MCF 10A (cell line): ENCODE measurements around the gene TEX2. TPM values are rescaled to one million over a fixed set of nuclear protein-coding genes. Genes with fewer than 3 reads are reported as not detected.

Source experiments
- BruUV-seq: library from RNA; stranded (reverse); fragments of 400-500 nt; replicated peaks from 2 replicates; lab custom pipeline; 2021; lab: Mats Ljungman, UMichigan
- CTCF ChIA-PET: fragments of 300-600 bp; sonication (Branson Sonifier 250); formaldehyde crosslinking; extraction: SDS; loops from one replicate; lab custom pipeline; 2021; ENCODE audit warnings: antibody characterized with exemption, inconsistent platforms; lab: Yijun Ruan, JAX
- POLR2A ChIA-PET: fragments of 300-600, 350-650 bp; sonication (Branson Sonifier 250); formaldehyde crosslinking; extraction: SDS; loops from one replicate; lab custom pipeline; 2020; ENCODE audit warnings: antibody characterized with exemption, inconsistent platforms; lab: Yijun Ruan, JAX
- DNase-seq: peaks from one replicate; pipeline ENCODE4 v3.0.0-alpha.2; 2018; ENCODE audit not compliant: unreplicated experiment
- H3K27ac Mint-ChIP-seq: one replicate; pipeline ENCODE4 v1.8.0; 2022; ENCODE audit warnings: mild to moderate bottlenecking, low read depth, mixed read lengths; ENCODE audit not compliant: unreplicated experiment
- H3K27me3 Mint-ChIP-seq: one replicate; pipeline ENCODE4 v1.8.0; 2022; ENCODE audit warnings: mixed read lengths; ENCODE audit not compliant: insufficient read depth, unreplicated experiment
- H3K36me3 Mint-ChIP-seq: one replicate; pipeline ENCODE4 v1.8.0; 2022; ENCODE audit warnings: mild to moderate bottlenecking, moderate library complexity, mixed read lengths; ENCODE audit not compliant: insufficient read depth, unreplicated experiment
- H3K4me1 Mint-ChIP-seq: one replicate; pipeline ENCODE4 v1.8.0; 2022; ENCODE audit warnings: mixed read lengths; ENCODE audit not compliant: insufficient read depth, unreplicated experiment
- H3K4me3 Mint-ChIP-seq: one replicate; pipeline ENCODE4 v1.8.0; 2022; ENCODE audit warnings: mild to moderate bottlenecking, moderate library complexity, mixed read lengths; ENCODE audit not compliant: unreplicated experiment
- H3K9me3 Mint-ChIP-seq: one replicate; pipeline ENCODE4 v1.8.0; 2022; ENCODE audit warnings: mixed read lengths; ENCODE audit not compliant: unreplicated experiment
- intact Hi-C: fragments of 100-400 bp; cut with micrococcal nuclease; formaldehyde crosslinking; loops from 2 replicates; pipeline ENCODE4 v1.14.1; 2022
- total RNA-seq: library from RNA; stranded (reverse); gene quantifications from 2 replicates; pipeline ENCODE4 v1.2.3, GENCODE V29; 2022
- TF ChIP-seq, protein P1 (sequence below): fragments of 200-600 bp; IDR thresholded peaks from one replicate; pipeline ENCODE4 v1.8.0; 2022; ENCODE audit warnings: antibody characterized with exemption, mild to moderate bottlenecking; ENCODE audit not compliant: unreplicated experiment

TEX2 gene
- total RNA-seq, 1 experiment from 2014 or later, result 42.2 TPM

DNA sequence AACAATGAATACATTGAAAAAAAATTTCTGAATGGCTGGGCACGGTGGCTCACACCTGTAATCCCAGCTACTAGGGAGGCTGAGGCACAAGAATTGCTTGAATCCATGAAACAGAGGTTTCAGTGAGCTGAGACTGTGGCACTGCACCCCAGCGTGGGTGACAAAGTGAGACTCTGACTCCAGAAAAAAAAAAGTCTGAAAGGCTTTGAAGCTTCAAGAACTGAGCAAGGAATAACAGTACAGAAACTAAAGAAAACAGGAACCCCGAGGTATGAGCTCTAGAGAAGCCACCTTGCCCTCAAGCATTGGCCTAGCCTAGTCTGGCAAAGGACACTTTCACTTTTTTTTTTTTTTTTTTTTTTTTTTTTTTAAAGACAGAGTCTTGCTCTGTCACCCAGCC lies 45.0 kb downstream of the TEX2 start:
- no TSS peak for BruUV-seq
- TF ChIP-seq, protein P1, sequence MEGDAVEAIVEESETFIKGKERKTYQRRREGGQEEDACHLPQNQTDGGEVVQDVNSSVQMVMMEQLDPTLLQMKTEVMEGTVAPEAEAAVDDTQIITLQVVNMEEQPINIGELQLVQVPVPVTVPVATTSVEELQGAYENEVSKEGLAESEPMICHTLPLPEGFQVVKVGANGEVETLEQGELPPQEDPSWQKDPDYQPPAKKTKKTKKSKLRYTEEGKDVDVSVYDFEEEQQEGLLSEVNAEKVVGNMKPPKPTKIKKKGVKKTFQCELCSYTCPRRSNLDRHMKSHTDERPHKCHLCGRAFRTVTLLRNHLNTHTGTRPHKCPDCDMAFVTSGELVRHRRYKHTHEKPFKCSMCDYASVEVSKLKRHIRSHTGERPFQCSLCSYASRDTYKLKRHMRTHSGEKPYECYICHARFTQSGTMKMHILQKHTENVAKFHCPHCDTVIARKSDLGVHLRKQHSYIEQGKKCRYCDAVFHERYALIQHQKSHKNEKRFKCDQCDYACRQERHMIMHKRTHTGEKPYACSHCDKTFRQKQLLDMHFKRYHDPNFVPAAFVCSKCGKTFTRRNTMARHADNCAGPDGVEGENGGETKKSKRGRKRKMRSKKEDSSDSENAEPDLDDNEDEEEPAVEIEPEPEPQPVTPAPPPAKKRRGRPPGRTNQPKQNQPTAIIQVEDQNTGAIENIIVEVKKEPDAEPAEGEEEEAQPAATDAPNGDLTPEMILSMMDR, result no peak

DNA sequence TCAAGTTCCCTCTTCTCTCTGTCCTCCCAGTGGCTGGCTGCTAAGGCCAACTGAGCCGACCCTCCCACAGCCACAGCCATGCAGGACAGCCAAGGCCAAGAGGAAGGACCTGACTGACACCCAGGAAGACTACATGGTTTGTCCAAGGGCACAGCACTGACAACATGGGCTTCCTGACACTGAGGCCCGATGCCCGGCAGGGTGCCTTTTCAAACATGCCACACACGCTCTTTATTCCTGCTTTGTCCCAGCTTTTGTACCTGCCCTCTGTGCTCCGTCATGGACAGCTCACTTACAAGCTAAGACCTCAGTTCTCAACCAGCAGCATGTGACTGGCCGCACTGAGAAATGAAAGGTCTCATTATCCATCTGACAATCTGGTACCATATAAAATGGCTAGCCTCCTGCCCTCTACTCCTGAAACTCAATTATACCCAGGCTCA lies 45.8 kb downstream of the TEX2 start:
- no TSS peak for BruUV-seq

More for the DNA sequence above, 45.0 kb downstream of the TEX2 start:
- peaks cover 30% of the 10 kb centered on the region for H3K36me3 Mint-ChIP-seq
- intact Hi-C loops, result loop anchor here (5.0 kb wide), 1 partner anchor 44 kb away; the partner anchor contains the start of gene TEX2
- no peak for DNase-seq
- no peaks in the 10 kb centered on the region for H3K9me3 Mint-ChIP-seq
- POLR2A ChIA-PET, result interaction anchor here (0.7 to 13.7 kb wide), 7 partner anchors 11 to 287 kb away, joined by 3 to 187 read pairs (median 5); no protein-coding TSS in a partner anchor
- H3K4me3 Mint-ChIP-seq, result no peak overlapping the region
- no peaks in the 10 kb centered on the region for H3K27me3 Mint-ChIP-seq
- H3K4me1 Mint-ChIP-seq, result peaks cover 41% of the 10 kb centered on the region
- peak overlapping the region; percentile 89 for H3K27ac Mint-ChIP-seq
- CTCF ChIA-PET, result interaction anchor here (0.5 to 1.9 kb wide), 3 partner anchors 17 to 59 kb away, joined by 3 to 9 read pairs (median 3); no protein-coding TSS in a partner anchor

DNA sequence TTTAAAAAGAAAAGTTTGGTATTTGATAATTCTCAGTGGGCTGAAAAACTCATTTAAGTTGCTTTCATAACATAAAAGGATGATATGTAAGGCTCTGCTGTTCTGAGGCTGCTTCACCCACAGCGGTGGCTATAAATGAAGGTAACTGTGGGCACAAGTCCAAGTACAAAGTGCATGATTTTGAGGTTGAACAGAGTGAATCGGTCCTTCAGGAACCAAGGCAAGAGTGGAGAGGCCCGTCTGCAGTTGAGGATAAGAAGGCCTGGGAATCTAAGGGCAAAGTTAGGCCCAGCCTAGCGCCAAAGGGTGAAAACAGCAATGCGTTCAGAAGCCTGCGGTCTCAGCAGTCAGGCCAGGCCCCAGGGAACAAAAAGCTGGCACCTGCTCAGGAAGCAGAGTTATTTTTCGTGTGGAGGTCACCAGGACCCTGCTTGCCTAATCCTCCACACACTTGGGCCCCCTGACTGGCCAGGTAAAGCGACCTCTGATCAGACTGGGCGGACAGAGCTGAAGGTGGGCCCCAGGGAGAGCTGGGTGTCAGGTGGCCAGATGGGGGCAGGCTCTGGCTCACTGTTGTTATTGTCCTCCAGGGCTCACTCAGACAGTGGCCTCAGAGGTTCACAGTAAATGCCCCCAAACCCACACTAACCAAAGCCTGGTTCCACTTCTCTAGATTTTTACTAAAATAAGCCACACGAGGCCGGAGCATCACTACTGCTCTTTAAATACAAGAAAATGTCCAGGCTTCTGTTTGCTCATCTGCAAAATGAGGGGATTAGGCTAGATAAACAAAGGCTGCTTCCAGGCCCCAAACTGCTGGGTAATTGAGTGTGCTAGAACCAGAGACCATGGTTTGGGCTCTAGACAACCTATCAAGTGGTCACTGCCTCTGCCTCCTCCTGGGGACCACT lies 46.5 kb downstream of the TEX2 start:
- peak; percentile 43 for DNase-seq
- intact Hi-C loops, result loop anchor here (5.0 kb wide), 1 partner anchor 46 kb away; the partner anchor contains the start of gene TEX2
- Mint-ChIP-seq H3K9me3 (no peaks in the 10 kb centered on the region), H3K36me3 (peaks cover 44% of the 10 kb centered on the region), H3K4me3 (no peak overlapping the region), H3K4me1 (peaks cover 38% of the 10 kb centered on the region), H3K27me3 (no peaks in the 10 kb centered on the region), H3K27ac (peak overlapping the region; percentile 89)
- no TSS peak for BruUV-seq
- ChIA-PET POLR2A (interaction anchor here (0.6 to 13.7 kb wide), 9 partner anchors 12 to 70 kb away, joined by 3 to 187 read pairs (median 3); no protein-coding TSS in a partner anchor), CTCF (interaction anchor here (0.6 to 2.6 kb wide), 3 partner anchors 15 to 105 kb away, joined by 3 to 9 read pairs (median 9); no protein-coding TSS in a partner anchor)
- TF ChIP-seq, protein P1, result no peak

More for the DNA sequence above, 45.8 kb downstream of the TEX2 start:
- POLR2A ChIA-PET, result interaction anchor here (0.7 to 13.7 kb wide), 5 partner anchors 12 to 101 kb away, joined by 3 to 187 read pairs (median 7); no protein-coding TSS in a partner anchor
- CTCF ChIA-PET, result interaction anchor here (0.5 to 1.9 kb wide), 4 partner anchors 23 to 58 kb away, joined by 3 to 9 read pairs (median 4); no protein-coding TSS in a partner anchor
- Mint-ChIP-seq H3K27ac (peak overlapping the region; percentile 89), H3K4me3 (no peak overlapping the region), H3K4me1 (peaks cover 41% of the 10 kb centered on the region), H3K36me3 (peaks cover 38% of the 10 kb centered on the region), H3K9me3 (no peaks in the 10 kb centered on the region), H3K27me3 (no peaks in the 10 kb centered on the region)
- intact Hi-C loops, result loop anchor here (5.0 kb wide), 1 partner anchor 45 kb away; the partner anchor contains the start of gene TEX2
- TF ChIP-seq, protein P1, result no peak
- DNase-seq, result no peak
